NCI-H1048 (cell line): Measurements from ENCODE around the gene HDGF.
"Not testable (repeated sequence)": the region's sequence is repeated elsewhere in the genome, so short reads cannot be mapped to it uniquely, and the experiment has no call there.

ENCODE experiments used
- DNase-seq: peaks from one replicate; lab custom pipeline; 2025; lab: John Stamatoyannopoulos, UW

Gene HDGF

DNA sequence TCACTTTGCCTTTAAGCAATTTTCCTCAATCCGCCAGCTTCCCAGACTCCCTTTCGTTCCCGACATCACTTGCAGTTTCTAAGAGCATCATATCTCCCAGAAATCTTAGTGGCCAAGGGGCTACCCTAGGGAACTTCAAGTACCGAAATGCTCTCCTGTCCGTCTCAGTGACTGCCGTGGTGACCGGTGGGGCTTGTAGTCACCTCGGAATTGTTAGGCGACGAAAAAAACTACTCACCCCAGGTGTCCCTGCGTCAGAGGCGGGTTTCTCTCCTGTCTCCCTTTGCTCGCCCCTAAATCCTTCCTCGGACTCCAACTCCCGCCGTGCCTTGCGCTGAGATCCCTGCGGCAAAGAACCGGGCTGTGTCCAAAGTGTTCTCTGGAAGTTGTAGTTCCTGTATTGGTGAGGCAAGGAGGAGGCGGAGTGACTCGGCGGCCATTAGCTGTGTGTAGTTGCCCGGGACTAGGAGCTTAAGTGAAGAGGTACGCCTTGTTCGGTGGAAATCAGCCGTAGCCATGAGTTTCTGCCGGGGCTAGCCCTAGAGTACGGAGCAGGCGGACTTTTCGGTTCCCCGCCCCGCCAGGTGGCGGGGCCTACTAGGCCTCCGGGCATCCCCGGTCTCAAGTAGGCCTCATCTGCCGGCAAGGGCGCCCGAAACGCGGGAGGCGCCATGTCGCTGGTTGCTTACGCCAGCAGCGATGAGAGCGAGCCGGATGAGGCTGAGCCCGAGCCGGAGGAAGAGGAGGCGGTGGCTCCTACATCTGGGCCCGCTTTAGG is 15.8 kb upstream of the HDGF start, which contains the start of gene PRCC:
Gene PRCC, plus strand, starts transcription at position 435 of the 778 bp plus-strand sequence. Its CDS starts 237 bp downstream, at position 672.
- peak; percentile 99 for DNase-seq

DNA sequence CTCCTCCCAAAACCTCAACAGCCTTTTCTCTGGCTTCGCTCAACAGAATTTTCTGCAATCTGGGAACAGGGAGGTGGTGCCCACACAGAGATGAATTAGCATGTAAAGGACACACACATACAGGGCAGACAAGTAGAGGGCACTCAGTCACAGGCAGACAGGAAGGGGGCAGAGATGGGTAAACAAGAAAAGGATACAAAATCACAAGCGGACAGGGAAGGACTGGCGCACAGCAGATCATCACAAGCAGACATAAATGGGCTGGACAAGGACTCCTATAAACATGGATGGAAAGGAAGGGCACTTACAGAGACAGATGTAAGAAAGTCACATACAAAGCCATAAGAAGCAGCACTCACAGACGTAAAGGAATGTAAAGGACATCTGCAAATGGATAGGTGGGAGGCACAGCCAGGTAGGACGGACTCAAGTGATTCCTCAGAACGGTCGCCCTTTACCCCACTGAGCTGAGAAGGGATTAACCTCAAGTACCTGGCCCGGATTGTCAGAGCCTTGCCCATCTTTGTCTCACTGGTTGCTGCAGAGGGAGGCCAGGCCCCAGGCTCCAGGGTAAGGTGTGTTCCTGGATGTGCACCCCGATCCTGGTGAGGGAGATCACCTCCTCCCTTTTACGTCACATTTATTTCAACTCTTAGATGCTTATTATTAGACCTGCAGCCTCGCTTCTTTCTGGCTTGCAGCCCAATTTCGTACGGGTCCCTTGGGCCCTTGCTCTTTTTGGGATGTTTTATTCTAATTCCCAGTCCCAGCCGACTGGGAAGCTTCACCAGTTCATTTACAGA is 15.0 kb upstream of the HDGF start:
- no peak for DNase-seq

DNA sequence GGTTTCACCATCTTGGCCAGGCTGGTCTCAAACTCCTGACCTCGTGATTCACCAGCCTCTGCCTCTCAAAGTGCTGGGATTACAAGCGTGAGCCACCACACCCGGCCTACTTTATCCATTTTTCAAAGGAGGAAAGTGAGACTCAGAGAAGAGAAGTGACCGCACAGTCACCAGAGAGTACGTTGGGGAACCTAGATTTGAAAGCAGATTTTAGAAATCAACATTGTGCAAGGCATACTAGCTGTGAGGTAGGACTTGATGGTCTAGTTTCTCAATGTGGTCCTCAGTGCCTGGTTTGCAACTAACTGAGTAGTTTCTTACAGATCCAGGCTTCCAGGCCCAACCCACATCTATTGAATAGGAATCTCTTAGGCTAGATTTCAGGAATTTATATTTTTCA is 14.2 kb upstream of the HDGF start:
- no peak for DNase-seq

DNA sequence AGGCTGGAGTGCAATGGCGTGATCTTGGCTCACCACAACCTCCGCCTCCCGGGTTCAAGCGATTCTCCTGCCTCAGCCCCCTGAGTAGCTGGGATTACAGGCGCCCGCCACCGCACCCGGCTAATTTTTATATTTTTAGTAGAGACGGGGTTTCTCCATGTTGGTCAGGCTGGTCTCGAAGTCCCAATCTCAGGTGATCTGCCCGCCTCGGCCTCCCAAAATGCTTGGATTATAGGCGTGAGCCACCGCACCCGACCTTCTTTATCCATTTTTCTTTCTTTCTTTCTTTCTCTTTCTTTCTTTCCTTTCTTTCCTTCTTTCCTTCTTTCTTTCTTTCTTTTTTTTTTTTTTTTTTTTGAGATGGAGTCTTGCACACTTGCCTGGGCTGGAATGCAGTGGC is 13.7 kb upstream of the HDGF start:
- not testable (repeated sequence) for DNase-seq

DNA sequence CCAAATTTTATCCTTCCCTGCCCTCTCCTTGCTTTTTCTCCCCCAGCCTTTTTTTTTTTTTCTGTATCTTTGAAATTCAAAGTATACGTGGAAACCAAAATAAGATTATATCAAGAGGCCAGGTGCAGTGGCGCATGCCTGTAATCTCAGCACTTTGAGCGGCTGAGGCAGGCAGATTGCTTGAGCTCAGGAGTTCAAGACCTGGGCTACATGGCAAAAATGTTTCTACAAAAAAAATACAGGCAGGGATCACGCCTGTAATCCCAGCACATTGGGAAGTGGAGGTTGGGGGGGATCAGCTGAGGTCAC is 9.3 kb upstream of the HDGF start:
- DNase-seq: no peak

DNA sequence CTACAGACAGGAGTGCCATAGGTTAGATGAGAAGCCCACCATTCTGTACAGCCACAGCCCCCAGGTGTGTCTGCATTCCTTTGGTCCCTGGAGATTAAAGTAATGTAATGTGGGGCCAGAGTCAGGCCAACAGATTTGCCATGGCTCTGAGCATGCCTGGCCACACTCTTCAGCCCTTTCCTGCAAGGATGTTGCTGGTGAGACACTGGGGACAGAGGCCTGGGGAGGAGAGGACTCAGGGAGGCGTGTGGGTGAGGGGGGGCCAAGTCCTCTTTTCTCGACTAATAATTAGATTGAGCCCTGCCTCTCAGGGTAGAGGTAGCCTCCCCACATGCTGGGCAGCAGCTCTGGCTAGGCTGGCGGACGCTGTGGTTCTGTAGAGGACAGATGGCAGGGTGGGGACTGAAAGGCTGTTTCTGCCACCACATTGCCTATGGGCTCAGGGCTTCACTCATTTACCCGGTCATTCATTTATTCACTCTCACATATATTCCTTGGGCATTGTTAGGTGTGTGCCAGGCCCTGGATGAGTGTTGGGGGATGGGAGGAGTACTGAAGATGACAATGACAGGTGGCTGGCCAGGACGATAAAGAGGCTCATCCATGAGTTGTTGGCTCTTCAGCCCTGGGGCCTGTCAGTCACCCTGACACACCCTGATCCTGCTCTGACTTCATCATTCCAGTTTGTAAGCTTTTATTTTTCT is 8.8 kb upstream of the HDGF start:
- DNase-seq: no peak

DNA sequence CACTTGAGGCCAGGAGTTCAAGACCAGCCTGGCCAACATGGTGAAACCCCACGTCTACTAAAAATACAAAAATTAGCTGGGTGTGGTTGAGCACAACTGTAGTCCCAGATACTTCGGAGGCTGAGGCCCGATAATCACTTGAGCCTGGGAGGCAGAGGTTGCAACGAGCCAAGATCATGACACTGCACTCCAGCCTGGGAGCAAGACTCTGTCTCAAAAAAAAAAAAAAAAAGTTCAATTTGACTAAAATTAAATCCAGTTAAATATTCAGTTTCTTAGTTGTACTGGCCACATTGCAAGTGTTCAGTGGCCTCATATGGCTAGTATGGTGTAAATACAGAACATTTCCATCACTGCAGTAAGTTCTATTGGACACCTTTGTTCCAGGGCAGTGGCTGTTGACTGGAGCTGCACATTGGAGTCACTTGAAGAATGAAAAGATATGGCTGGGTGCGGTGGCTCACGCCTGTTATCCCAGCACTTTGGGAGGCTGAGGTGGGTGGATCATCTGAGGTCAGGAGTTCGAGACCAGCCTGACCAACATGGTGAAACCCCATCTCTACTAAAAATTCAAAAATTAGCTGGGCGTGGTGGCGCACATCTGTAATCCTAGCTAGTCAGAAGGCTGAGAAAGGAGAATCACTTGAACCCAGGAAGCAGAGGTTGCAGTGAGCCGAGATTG is 6.2 kb upstream of the HDGF start:
- DNase-seq: not testable (repeated sequence)

DNA sequence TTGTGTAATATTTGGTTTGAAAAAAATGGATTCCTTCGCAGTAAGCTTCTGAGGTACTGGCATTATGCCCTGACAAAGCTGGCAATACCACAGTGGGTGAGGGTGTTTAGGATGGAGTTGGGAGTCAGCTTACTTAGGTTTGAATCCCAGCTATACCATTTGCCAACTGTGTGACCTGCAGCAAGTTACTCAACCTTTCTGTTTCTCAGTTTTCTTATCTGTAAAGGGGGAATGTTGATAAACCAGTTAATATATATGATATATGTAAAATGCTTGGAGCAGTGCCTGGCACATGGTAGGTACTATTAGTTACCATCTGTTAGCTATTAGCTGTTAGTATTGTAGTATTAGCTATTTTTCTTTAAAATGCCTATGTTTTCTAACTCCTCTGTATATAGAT is 4.9 kb upstream of the HDGF start:
- no peak for DNase-seq

DNA sequence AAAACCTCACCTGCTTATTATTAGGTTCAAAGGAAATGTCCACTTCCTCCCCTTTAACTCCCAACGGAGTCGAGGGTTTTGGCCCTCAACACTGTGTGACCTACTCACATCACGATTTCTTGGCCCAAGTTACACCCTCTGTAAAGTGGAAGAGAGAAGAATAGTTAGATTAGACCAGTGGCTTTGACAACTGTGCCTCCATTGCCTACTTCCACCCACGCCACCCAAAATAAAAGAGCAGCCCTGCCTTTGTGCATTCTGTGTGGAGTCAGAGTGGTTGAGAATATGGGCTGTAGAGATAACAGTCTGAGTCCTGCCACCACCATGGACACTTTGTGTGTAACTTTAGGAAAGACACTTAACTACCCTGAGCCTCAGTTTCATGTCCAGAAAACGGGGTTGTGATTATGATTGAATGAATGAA is 4.1 kb upstream of the HDGF start:
- no peak for DNase-seq

DNA sequence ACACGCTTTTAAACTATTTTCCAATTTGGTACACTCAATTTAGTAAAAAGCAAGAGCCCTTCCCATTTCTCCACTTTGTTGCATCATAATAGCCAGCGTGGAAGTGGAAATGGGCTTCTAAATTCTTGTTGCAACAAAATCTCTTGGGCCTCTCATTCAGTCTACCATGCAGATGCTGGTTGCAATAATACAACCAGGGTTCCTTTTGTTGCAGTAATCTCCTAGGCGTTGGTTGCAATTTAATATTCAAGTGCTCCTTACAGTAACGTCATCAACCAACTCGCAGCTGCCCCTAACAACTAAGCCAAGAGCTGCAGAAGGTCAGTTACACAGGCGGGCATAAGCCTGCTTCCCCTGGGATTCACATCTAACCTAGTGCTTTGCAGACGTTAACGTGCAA is 2.7 kb upstream of the HDGF start:
- DNase-seq: no peak

DNA sequence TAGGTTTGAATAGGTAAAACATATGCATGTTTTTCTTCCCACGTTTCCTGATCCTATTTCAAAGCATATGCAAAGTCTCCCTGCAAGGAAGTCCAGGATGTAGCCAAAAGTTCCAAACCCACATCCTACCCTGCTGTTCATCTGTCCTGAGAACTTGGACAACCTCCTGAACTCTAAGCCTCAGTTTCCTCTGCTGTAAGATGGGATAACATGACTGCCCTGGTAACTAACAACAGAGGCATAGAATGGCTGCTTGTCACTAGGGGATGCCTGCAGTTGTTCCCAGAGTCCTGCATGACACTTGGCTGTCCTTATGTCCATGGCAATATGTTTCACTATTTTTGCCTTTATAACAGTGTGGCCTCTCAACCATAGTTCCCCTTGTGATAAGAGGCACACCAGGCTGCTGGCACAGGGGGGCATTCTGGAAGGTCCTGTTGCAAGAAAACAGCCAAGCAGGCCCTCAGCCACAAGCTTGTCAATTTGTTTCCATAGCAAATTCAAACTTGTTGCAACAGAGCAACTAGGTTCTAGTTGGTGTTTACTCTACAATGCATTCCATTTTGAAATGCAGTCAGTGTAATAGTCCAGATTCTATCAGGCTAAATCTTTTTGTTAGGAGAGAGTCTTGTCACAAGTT is 1.5 kb upstream of the HDGF start:
- DNase-seq: no peak

DNA sequence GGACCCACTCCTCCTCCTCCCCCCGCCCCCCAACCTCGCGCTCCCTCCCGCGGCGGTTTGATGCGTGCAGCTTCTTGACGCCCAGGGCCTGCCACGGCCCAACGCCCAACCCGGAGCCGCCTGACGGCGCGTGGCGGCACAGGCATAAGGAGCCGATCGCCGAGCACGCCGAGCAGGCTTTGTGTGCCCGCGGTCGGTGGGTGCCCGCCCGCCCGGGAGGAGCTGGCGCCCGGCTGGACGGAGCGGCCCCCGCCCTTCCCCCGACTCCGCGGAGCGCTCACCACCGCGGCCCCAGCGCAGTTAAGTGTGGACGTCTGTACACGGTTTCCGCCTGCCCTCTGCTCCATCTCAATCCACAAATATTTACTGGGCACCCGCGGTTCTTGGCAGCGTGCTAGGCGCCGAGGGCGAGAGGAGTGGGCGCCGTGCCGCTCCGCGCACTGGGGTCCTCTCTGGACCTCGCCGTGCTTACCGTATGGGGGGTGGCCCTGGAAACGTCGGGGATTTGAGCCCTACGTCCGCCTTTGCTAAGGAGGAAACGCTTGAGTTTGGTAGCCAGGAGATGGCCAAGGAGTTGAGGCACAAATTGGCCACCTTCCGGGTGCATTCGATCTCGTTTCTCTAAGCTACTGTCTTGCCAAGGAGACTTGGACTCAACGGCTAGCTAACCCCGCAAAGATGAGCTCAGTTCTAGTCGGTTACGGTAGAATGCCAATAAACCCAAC is 444 bp upstream of the HDGF start:
- DNase-seq: peak; percentile 94

DNA sequence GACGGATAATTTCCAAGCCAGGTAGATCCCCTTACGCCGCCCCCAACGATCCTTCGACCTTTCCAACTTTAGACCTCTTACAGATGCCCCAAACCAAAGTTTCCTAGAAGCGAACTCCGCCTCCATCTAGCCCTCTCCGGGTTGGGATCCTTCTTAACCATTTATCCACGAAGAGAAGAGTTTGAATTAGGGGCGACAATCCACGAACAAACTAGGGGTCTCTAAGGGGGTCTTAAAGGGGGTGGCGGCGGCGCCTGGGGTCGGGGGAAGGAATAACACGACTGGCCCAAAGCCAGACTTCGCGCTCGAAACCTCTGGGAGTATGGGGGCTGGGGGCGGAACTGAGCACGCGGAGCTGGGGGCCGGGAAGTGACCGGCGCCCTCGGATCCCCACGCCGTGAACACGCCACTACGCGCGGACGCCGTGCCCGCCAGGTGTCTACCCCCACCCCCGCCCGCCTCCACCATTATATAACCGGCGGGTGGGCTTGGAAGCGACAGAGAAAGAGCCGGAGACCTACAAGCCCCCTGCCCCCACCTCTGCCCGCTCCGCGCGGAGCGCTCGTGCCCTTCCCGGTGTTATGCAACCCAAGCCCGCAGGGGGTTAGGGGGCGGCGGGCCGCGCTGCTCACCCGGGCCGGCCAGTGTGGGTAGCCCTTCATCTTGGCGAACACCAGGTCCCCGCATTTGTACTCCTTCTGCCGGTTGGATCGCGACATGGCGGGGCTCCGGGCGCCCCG is 594 bp downstream of the HDGF start:
- DNase-seq: no peak

DNA sequence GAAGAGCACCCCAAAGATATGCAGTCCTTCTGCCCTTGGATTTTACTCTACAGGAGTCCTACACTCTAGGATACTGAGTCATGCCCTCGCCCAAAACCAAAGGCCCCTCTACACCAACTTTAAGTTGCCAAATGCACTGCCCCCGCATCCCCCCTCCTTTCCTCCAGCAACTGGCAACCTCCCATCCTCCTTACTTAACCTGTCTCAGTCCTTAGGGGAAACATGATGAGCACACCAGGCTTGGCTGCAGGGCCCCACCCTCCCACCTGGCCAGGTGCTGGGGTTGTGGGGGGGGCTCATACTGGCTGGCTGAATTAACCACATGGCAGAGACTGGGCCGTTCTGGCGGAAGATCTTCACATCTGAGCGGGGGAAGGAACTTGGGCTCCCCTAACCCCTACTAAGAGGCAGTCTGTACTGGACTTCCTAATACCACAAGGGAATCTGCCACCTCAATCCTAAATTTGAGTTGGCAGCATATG is 1.2 kb downstream of the HDGF start:
- DNase-seq: no peak

DNA sequence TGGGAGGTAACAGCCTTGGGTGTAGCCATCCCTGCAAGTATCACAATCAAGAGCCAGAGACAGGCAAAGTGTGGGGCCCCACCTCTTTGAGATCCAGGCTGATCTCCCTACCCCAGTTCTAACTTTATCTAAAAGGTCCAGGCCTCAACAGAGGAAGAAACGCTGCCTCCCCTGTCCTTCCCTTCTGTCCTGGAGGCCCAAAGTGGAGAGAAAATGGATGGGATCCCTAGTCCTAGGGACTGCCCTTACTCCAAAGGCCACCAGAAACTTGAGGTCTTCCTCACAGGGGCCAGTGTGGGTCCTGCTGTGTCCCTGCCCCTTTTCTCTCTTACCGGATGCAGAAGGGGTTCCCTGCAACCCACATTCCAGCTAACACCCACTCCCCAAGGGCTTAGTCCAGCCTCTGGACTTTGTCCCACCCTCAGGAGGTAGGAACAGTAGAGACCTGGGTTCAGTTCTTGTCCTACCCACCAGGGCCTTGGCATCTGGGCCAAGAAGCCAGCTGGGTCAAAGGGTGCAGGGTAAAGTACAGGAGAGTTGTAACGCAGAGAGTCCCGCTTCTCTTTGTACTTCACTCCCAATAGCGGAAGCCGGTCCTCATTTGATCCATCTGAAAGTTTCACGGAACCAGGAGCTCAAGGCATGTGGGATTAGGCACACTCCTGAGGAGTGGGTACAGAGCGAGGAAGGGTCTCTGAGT is 1.9 kb downstream of the HDGF start:
- no peak for DNase-seq

DNA sequence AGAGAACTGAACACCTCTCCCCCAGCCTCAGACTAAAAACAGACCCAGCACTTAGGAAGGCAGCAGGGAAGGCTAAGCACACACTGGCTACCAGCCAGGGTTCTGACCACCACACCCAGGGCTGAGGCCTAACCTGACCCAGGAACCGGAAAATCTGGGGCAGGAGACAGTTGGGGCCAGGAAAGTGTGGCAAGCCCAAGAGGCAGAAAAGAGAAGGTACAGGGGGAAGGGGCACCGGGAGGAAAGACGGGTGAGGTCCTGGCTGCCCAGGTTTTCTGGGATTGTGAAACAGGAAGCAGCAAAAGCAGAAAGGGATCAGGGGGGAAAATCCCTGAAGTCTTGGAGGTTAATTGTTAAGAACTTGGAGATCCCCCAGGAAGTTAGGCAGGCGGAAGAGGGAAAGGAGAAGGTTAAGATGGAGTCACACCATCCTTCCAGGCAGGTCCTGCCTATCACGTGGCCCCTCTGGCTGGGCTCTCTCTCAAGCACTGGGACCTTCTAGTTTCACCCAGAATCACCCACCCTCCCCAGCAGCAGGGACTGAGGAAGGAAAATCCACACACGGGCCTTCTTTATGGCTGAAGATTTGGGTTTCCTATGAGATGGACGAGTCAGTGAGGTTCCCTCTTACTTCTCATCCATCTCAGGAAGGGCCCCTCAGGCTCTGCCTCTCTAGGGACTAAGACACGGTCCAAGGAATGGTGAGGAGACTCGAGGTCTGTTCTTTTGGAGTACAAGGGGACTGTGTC is 2.6 kb downstream of the HDGF start:
- DNase-seq: no peak

DNA sequence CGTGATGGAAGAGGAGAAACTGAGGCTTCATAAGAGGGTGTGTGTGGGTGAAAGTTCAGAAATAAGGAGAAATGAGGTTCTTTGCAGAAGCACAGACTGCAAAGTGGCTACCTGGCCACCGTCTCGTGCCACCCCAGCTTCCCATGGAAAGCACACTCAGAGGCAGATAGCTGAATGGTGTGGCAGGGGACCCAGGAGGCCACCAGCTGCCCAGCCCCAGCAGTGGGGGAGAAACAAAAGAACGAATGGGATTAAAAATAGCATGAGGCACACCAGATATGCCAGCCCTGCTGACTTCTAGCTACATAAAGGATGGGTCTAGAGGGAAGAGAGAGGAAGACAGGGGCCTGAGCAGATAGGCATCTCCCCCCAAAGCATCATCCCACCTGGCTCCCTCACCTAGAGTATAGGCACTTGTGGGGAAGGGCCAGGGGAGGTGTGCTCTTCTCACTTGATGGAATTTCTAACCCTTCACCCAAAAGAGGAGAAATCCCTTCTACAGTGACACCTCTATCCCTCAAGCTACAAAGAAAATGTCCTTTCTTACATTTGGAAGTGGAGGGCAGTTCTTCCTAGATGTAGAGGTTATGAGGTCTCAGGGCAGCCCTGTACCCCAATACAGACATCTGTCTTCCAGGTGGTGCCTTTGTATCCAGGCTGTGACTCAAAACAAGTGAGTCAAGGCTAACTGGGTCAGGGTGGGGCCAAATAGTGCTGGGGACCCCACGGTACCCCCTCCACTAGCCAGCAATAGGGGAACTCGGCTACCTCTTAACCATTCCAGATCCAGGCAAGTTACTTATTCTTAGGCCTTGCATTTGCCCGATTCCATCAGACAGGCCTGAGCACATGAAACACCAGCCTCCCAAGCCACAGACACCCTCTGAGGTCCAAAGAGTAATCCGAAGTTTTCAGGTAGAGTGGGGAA is 3.5 kb downstream of the HDGF start:
- DNase-seq: no peak
